Breast epithelium (tissue), 3 donors: ENCODE results near the gene UNC5B.

ENCODE experiments used
- CTCF ChIP-seq, 3 donors: fragments of 450-650 bp; IDR thresholded peaks; one replicate each; pipeline ENCODE4 v1.5.1; 2016 to 2017; ENCODE audit warnings: antibody characterized with exemption in 3 of 3, mild to moderate bottlenecking in 3 of 3, moderate library complexity in 3 of 3
- POLR2A ChIP-seq: fragments of 450-650 bp; IDR thresholded peaks from one replicate; pipeline ENCODE4 v1.6.1; 2016; ENCODE audit warnings: antibody characterized with exemption, mild to moderate bottlenecking, moderate library complexity
- POLR2AphosphoS5 ChIP-seq, 3 donors: sonication (generic); formaldehyde crosslinking; IDR thresholded peaks; one replicate each; pipeline ENCODE4 v1.6.1; 2017; ENCODE audit warnings: antibody characterized with exemption in 3 of 3

- TF ChIP-seq POLR2A (no peak), CTCF (IDR thresholded peaks at IDR 0.05) (no peak), POLR2AphosphoS5 (IDR thresholded peaks at IDR 0.05) (no peak)
These were observed 35.8 kb downstream of the UNC5B start for GRCh38 chr10:71248210-71248609.
